ENCODE data around the gene GABBR2.
"Not testable (repeated sequence)": the region's sequence is repeated elsewhere in the genome, so short reads cannot be mapped to it uniquely, and the experiment has no call there.

GABBR2 gene

GRCh38 chr9:98593354-98594253, 115.1 kb downstream of the GABBR2 start:
- H3K27me3 ChIP-seq (ENCODE audit: control insufficient read depth, insufficient read depth, low read length), result no peaks in the 10 kb centered on the region
- no peaks in the 10 kb centered on the region for H3K36me3 ChIP-seq (ENCODE audit: control insufficient read depth, insufficient read depth, low read length)
- H3K9ac ChIP-seq (ENCODE audit: low read depth, low read length), result no peak overlapping the region
- H3K9me3 ChIP-seq (ENCODE audit: control insufficient read depth, insufficient read depth, low read length), result no peaks in the 10 kb centered on the region
- H3K4me1 ChIP-seq (ENCODE audit: control insufficient read depth, insufficient read depth, low read length), result peaks cover 4% of the 10 kb centered on the region; the same call in 1 of the 2 replicates
- no peak overlapping the region for H3K4me3 ChIP-seq (ENCODE audit: low read depth, low read length)
- H3K27ac ChIP-seq (ENCODE audit: low read depth, low read length), result no peak overlapping the region

- H3K9ac ChIP-seq (ENCODE audit: low read depth, low read length), result no peak overlapping the region
- peaks cover 1% of the 10 kb centered on the region; the same call in 1 of the 2 replicates for H3K4me1 ChIP-seq (ENCODE audit: control insufficient read depth, insufficient read depth, low read length)
- H3K27ac ChIP-seq (ENCODE audit: low read depth, low read length), result no peak overlapping the region
- no peak overlapping the region for H3K4me3 ChIP-seq (ENCODE audit: low read depth, low read length)
- H3K36me3 ChIP-seq (ENCODE audit: control insufficient read depth, insufficient read depth, low read length), result no peaks in the 10 kb centered on the region
- no peaks in the 10 kb centered on the region for H3K9me3 ChIP-seq (ENCODE audit: control insufficient read depth, insufficient read depth, low read length)
- H3K27me3 ChIP-seq (ENCODE audit: control insufficient read depth, insufficient read depth, low read length), result no peaks in the 10 kb centered on the region
Measured at GRCh38 chr9:98591696-98592095, 117.0 kb downstream of the GABBR2 start.

DNA sequence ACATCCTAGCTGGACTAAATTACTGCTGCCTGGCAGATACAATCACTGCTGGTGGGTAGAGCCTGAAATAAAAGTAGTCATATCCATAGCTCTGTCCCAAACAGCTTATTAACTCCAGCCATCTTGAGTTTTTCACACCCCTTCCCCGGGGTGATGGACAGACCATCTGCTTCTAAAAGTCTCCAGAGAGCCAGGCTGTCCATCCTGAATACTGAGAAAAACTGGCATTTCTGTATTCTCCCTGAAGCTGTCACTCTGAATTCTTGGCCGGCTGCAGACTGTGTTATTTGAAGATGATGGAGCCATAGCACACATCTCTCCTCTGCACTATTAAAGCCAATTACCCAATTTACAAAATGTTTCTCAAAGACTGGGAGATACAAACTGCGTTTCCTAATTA, 118.6 kb downstream of the GABBR2 start:
- Histone ChIP-seq H3K9me3 (ENCODE audit: control insufficient read depth, insufficient read depth, low read length) (no peaks in the 10 kb centered on the region), H3K27ac (ENCODE audit: low read depth, low read length) (no peak overlapping the region), H3K27me3 (ENCODE audit: control insufficient read depth, insufficient read depth, low read length) (no peaks in the 10 kb centered on the region), H3K4me1 (ENCODE audit: control insufficient read depth, insufficient read depth, low read length) (no peaks in the 10 kb centered on the region), H3K9ac (ENCODE audit: low read depth, low read length) (no peak overlapping the region), H3K36me3 (ENCODE audit: control insufficient read depth, insufficient read depth, low read length) (no peaks in the 10 kb centered on the region), H3K4me3 (ENCODE audit: low read depth, low read length) (no peak overlapping the region)

- H3K4me3 ChIP-seq (ENCODE audit: low read depth, low read length), result no peak overlapping the region
- no peak overlapping the region for H3K9ac ChIP-seq (ENCODE audit: low read depth, low read length)
- H3K9me3 ChIP-seq (ENCODE audit: control insufficient read depth, insufficient read depth, low read length), result no peaks in the 10 kb centered on the region
- no peak overlapping the region for H3K27ac ChIP-seq (ENCODE audit: low read depth, low read length)
- no peaks in the 10 kb centered on the region for H3K4me1 ChIP-seq (ENCODE audit: control insufficient read depth, insufficient read depth, low read length)
- no peaks in the 10 kb centered on the region for H3K27me3 ChIP-seq (ENCODE audit: control insufficient read depth, insufficient read depth, low read length)
- no peaks in the 10 kb centered on the region for H3K36me3 ChIP-seq (ENCODE audit: control insufficient read depth, insufficient read depth, low read length)
Measured at GRCh38 chr9:98589102-98589501, 119.6 kb downstream of the GABBR2 start.

DNA sequence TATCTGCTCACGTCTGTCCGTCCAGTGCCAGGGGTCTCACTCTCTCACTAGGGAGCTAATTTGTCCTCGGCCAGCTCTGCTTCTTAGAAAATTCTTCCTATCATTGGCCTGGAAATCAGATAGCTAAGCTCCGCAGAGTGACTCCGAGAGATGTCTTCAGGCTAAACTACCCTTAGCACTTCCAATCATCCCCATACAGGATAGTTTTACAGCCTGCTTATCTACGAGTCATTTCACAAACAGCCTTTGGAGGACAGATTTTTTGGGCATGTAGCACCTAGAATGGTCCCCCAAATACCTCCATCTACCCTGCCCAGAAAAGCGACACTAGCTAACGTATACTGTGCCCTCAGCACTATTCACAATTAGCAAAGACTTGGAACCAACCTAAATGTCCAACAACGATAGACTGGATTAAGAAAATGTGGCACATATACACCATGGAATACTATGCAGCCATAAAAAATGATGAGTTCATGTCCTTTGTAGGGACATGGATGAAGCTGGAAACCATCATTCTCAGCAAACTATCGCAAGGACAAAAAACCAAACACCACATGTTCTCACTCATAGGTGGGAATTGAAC, 123.8 kb downstream of the GABBR2 start:
- H3K36me3 ChIP-seq (ENCODE audit: control insufficient read depth, insufficient read depth, low read length); H3K27me3 ChIP-seq (ENCODE audit: control insufficient read depth, insufficient read depth, low read length); H3K27ac ChIP-seq (ENCODE audit: low read depth, low read length); H3K4me1 ChIP-seq (ENCODE audit: control insufficient read depth, insufficient read depth, low read length); H3K9ac ChIP-seq (ENCODE audit: low read depth, low read length); H3K9me3 ChIP-seq (ENCODE audit: control insufficient read depth, insufficient read depth, low read length); H3K4me3 ChIP-seq (ENCODE audit: low read depth, low read length): not testable (repeated sequence)

GRCh38 chr9:98584059-98584458, 124.7 kb downstream of the GABBR2 start:
- Histone ChIP-seq H3K4me3 (ENCODE audit: low read depth, low read length) (no peak overlapping the region), H3K27me3 (ENCODE audit: control insufficient read depth, insufficient read depth, low read length) (no peaks in the 10 kb centered on the region), H3K4me1 (ENCODE audit: control insufficient read depth, insufficient read depth, low read length) (no peaks in the 10 kb centered on the region), H3K27ac (ENCODE audit: low read depth, low read length) (no peak overlapping the region), H3K9me3 (ENCODE audit: control insufficient read depth, insufficient read depth, low read length) (no peaks in the 10 kb centered on the region), H3K9ac (ENCODE audit: low read depth, low read length) (no peak overlapping the region), H3K36me3 (ENCODE audit: control insufficient read depth, insufficient read depth, low read length) (no peaks in the 10 kb centered on the region)

DNA sequence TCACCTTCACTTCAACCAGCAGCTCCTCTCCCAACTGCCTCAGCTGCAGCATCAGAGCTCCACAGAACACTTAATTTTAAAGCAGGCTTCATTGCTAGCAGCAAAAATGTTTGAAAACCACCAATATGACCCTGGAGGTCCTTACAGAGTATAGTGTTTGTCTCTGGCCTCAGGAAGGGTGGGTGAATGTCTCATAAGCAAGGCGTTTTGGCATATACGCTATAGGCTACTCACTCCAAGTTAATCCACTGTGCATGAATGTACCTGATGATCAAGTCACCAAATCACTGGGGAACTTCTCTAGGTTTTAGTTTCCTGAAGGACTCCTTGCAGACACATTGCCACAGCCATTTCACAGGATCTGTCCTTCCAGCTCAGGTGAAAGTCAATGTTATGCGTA, 125.3 kb downstream of the GABBR2 start:
- H3K4me3 ChIP-seq (ENCODE audit: low read depth, low read length), result no peak overlapping the region
- H3K27me3 ChIP-seq (ENCODE audit: control insufficient read depth, insufficient read depth, low read length), result no peaks in the 10 kb centered on the region
- no peak overlapping the region for H3K27ac ChIP-seq (ENCODE audit: low read depth, low read length)
- H3K9me3 ChIP-seq (ENCODE audit: control insufficient read depth, insufficient read depth, low read length), result no peaks in the 10 kb centered on the region
- no peak overlapping the region for H3K9ac ChIP-seq (ENCODE audit: low read depth, low read length)
- H3K4me1 ChIP-seq (ENCODE audit: control insufficient read depth, insufficient read depth, low read length), result no peaks in the 10 kb centered on the region
- no peaks in the 10 kb centered on the region for H3K36me3 ChIP-seq (ENCODE audit: control insufficient read depth, insufficient read depth, low read length)

- Histone ChIP-seq H3K9me3 (ENCODE audit: control insufficient read depth, insufficient read depth, low read length) (no peaks in the 10 kb centered on the region), H3K4me1 (ENCODE audit: control insufficient read depth, insufficient read depth, low read length) (no peaks in the 10 kb centered on the region), H3K27me3 (ENCODE audit: control insufficient read depth, insufficient read depth, low read length) (no peaks in the 10 kb centered on the region), H3K36me3 (ENCODE audit: control insufficient read depth, insufficient read depth, low read length) (no peaks in the 10 kb centered on the region), H3K27ac (ENCODE audit: low read depth, low read length) (no peak overlapping the region), H3K9ac (ENCODE audit: low read depth, low read length) (no peak overlapping the region), H3K4me3 (ENCODE audit: low read depth, low read length) (no peak overlapping the region)
Measured at GRCh38 chr9:98580956-98581355, 127.8 kb downstream of the GABBR2 start.

DNA sequence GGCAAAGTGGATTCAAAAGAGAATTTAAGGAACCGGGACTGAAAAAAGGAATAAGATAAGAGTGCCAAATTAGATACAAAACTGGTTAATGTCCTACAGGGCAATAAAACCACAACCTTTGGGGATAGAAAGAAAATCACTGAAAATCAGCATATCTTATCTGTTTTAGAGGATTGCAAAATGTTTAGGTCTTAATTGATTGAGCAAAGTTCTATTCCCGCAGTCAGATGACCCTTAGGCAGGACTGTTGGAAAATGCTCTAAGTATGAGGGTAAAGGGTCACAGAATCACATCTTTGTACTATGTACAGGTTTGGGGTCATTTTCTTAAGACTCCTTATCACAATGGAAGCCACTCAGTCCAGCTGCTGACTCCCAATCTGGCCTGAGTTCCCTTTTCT, 129.0 kb downstream of the GABBR2 start:
- Histone ChIP-seq H3K9me3 (ENCODE audit: control insufficient read depth, insufficient read depth, low read length) (no peaks in the 10 kb centered on the region), H3K27ac (ENCODE audit: low read depth, low read length) (no peak overlapping the region), H3K4me1 (ENCODE audit: control insufficient read depth, insufficient read depth, low read length) (no peaks in the 10 kb centered on the region), H3K4me3 (ENCODE audit: low read depth, low read length) (no peak overlapping the region), H3K27me3 (ENCODE audit: control insufficient read depth, insufficient read depth, low read length) (no peaks in the 10 kb centered on the region), H3K9ac (ENCODE audit: low read depth, low read length) (no peak overlapping the region), H3K36me3 (ENCODE audit: control insufficient read depth, insufficient read depth, low read length) (no peaks in the 10 kb centered on the region)

GRCh38 chr9:98577446-98577845, 131.3 kb downstream of the GABBR2 start:
- Histone ChIP-seq H3K4me3 (ENCODE audit: low read depth, low read length) (no peak overlapping the region), H3K4me1 (ENCODE audit: control insufficient read depth, insufficient read depth, low read length) (no peaks in the 10 kb centered on the region), H3K9ac (ENCODE audit: low read depth, low read length) (no peak overlapping the region), H3K27me3 (ENCODE audit: control insufficient read depth, insufficient read depth, low read length) (no peaks in the 10 kb centered on the region), H3K36me3 (ENCODE audit: control insufficient read depth, insufficient read depth, low read length) (no peaks in the 10 kb centered on the region), H3K9me3 (ENCODE audit: control insufficient read depth, insufficient read depth, low read length) (no peaks in the 10 kb centered on the region), H3K27ac (ENCODE audit: low read depth, low read length) (no peak overlapping the region)

DNA sequence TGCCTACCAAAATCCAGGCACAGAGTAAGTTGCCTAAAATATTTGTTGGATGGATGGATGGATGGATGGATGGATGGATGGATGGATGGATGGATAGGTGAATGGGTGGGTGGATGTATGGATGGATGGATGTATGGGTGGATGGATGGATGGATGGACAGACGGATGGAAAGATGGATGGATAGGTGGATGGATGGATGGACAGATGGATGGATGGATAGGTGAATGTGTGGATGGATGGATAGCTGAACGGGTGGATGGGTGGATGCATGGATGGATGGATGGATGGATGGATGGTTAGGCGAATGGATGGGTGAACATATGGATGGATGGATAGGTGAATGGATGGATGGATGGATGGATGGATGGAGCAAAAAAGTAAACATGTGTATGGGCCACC, 131.9 kb downstream of the GABBR2 start:
- Histone ChIP-seq H3K4me3 (ENCODE audit: low read depth, low read length) (no peak overlapping the region), H3K27me3 (ENCODE audit: control insufficient read depth, insufficient read depth, low read length) (no peaks in the 10 kb centered on the region), H3K27ac (ENCODE audit: low read depth, low read length) (no peak overlapping the region), H3K9me3 (ENCODE audit: control insufficient read depth, insufficient read depth, low read length) (no peaks in the 10 kb centered on the region), H3K36me3 (ENCODE audit: control insufficient read depth, insufficient read depth, low read length) (no peaks in the 10 kb centered on the region), H3K9ac (ENCODE audit: low read depth, low read length) (no peak overlapping the region), H3K4me1 (ENCODE audit: control insufficient read depth, insufficient read depth, low read length) (no peaks in the 10 kb centered on the region)

Data from HUES48 (cell line).